Gastroesophageal sphincter (tissue), 3 donors: Measurements from ENCODE around the gene OSCAR.

Experiments
- POLR2AphosphoS5 ChIP-seq: sonication (generic); formaldehyde crosslinking; IDR thresholded peaks from one replicate; pipeline ENCODE4 v1.6.1; 2017; ENCODE audit warnings: antibody characterized with exemption
- TF ChIP-seq, protein P1 (sequence below), 4 experiments: fragments of 200-600 bp in 2 of 4; fragments of 450-650 bp in 2 of 4; sonication (generic) in 1 of 4; IDR thresholded peaks; one replicate each; pipeline ENCODE4 v1.5.1; 2017 to 2019; ENCODE audit warnings: antibody characterized with exemption in 4 of 4, mild to moderate bottlenecking in 2 of 4, moderate library complexity in 2 of 4

- TF ChIP-seq, protein P1, sequence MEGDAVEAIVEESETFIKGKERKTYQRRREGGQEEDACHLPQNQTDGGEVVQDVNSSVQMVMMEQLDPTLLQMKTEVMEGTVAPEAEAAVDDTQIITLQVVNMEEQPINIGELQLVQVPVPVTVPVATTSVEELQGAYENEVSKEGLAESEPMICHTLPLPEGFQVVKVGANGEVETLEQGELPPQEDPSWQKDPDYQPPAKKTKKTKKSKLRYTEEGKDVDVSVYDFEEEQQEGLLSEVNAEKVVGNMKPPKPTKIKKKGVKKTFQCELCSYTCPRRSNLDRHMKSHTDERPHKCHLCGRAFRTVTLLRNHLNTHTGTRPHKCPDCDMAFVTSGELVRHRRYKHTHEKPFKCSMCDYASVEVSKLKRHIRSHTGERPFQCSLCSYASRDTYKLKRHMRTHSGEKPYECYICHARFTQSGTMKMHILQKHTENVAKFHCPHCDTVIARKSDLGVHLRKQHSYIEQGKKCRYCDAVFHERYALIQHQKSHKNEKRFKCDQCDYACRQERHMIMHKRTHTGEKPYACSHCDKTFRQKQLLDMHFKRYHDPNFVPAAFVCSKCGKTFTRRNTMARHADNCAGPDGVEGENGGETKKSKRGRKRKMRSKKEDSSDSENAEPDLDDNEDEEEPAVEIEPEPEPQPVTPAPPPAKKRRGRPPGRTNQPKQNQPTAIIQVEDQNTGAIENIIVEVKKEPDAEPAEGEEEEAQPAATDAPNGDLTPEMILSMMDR (IDR thresholded peaks at IDR 0.05) = no peak
- TF ChIP-seq POLR2AphosphoS5 = no peak
Measured at GRCh38 chr19:54128796-54129616, 28.4 kb upstream of the OSCAR start.
